Activated CD4-positive, alpha-beta memory T cell treated with anti-CD3 and anti-CD28 coated beads for 36 hours (primary cell): ENCODE data around the gene ENOX1. TPM values are rescaled to one million over a fixed set of nuclear protein-coding genes. Genes with fewer than 3 reads are reported as not detected.

Source experiments
- CTCF ChIA-PET: fragments of 350-600 bp; sonication (Branson Sonifier 250); formaldehyde crosslinking; loops from one replicate; lab custom pipeline; 2021; ENCODE audit warnings: antibody characterized with exemption, inconsistent platforms; lab: Charles Lee
- POLR2A ChIA-PET: fragments of 350-600 bp; sonication (Branson Sonifier 250); formaldehyde crosslinking; loops from one replicate; lab custom pipeline; 2021; ENCODE audit warnings: antibody characterized with exemption; lab: Charles Lee
- DNase-seq: peaks from one replicate; pipeline ENCODE4 v3.0.0-alpha.2; 2020
- H3K27ac Mint-ChIP-seq: one replicate; pipeline ENCODE4 v1.8.0; 2021; ENCODE audit warnings: mixed read lengths
- H3K27me3 Mint-ChIP-seq: one replicate; pipeline ENCODE4 v1.8.0; 2021; ENCODE audit warnings: mixed read lengths
- H3K36me3 Mint-ChIP-seq: one replicate; pipeline ENCODE4 v1.8.0; 2021; ENCODE audit warnings: mixed read lengths
- H3K4me1 Mint-ChIP-seq: one replicate; pipeline ENCODE4 v1.8.0; 2021; ENCODE audit warnings: low read depth, mixed read lengths
- H3K4me3 Mint-ChIP-seq: one replicate; pipeline ENCODE4 v1.8.0; 2021; ENCODE audit warnings: mild to moderate bottlenecking, mixed read lengths
- H3K9me3 Mint-ChIP-seq: one replicate; pipeline ENCODE4 v1.8.0; 2021; ENCODE audit warnings: mixed read lengths
- intact Hi-C: fragments of 100-400 bp; cut with micrococcal nuclease; formaldehyde crosslinking; loops from one replicate; pipeline ENCODE4 v1.15.1; 2023
- total RNA-seq, 2 experiments: library from RNA; stranded (reverse); gene quantifications; one replicate each; pipeline ENCODE4 v1.2.3, GENCODE V29; 2021

ENOX1 gene
- total RNA-seq, 2 experiments from 2014 or later: 0.44 to 0.45 TPM

DNA sequence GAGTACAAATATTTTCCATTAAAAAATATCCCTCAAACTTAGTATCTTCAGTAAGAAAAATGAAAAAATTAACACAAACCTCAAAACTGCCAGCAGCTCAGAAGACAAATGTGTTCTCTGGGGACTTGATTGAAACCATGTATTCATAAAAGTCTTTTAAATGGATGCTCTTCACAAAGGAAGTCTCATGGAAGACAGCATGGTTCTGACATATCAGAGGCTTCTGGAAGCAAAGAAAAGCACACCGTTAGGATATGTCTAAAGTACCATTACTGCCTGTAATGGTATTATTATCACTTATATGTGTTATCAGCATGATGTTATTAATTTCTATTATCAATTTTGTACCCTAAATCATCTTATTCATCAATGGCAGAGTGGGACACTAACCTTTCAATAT is 302.8 kb downstream of the ENOX1 start:
- H3K27ac Mint-ChIP-seq: no peak overlapping the region
- H3K4me3 Mint-ChIP-seq: no peak overlapping the region
- POLR2A ChIA-PET: no interaction called here
- no peak for DNase-seq
- H3K4me1 Mint-ChIP-seq: peaks cover 15% of the 10 kb centered on the region
- no peaks in the 10 kb centered on the region for H3K36me3 Mint-ChIP-seq
- no peaks in the 10 kb centered on the region for H3K9me3 Mint-ChIP-seq
- intact Hi-C loops: no loop called here
- H3K27me3 Mint-ChIP-seq: no peaks in the 10 kb centered on the region
- CTCF ChIA-PET: no interaction called here

DNA sequence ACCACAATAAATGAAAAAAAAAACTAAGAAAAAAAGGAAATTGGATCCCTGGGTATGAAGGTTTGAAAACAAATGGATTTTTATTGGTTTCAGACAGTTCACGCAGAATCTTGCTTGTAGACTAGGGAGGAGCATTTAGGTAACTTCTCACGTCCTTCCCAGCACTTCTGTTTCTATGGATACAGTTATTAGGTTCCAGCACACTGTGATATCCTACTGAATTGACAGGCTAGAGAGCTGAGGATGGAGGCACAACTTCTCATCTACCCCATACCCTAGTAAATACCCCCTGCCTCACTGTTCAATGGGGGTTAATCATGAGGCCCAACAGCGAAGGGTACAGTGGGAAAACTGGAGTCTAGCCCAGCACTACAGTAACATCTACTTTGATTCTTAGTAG is 304.1 kb downstream of the ENOX1 start:
- H3K36me3 Mint-ChIP-seq: no peaks in the 10 kb centered on the region
- intact Hi-C loops: no loop called here
- H3K27ac Mint-ChIP-seq: no peak overlapping the region
- H3K9me3 Mint-ChIP-seq: no peaks in the 10 kb centered on the region
- DNase-seq: no peak
- ChIA-PET POLR2A (no interaction called here), CTCF (no interaction called here)
- H3K4me3 Mint-ChIP-seq: no peak overlapping the region
- no peaks in the 10 kb centered on the region for H3K27me3 Mint-ChIP-seq
- H3K4me1 Mint-ChIP-seq: peaks cover 15% of the 10 kb centered on the region

DNA sequence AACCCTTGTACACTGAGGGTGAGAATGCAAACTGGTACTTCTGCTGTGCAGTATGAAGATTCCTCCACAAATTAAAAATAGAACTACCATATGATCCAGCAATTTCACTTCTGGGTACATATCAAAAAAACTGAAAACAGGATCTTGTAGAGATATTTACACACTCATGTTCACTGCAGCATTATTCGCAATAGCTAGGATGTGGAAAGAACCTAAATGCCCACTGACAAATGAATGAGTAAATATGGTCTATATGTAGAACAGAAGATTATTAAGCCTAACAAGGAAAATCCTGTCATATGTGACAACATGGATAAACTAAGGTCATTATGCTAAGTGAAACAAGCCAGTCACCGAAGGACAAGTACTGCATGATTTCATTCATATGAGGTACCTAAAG is 304.7 kb downstream of the ENOX1 start:
- H3K9me3 Mint-ChIP-seq: no peaks in the 10 kb centered on the region
- intact Hi-C loops: no loop called here
- H3K27ac Mint-ChIP-seq: no peak overlapping the region
- H3K4me3 Mint-ChIP-seq: no peak overlapping the region
- no peaks in the 10 kb centered on the region for H3K36me3 Mint-ChIP-seq
- ChIA-PET POLR2A (no interaction called here), CTCF (no interaction called here)
- H3K27me3 Mint-ChIP-seq: no peaks in the 10 kb centered on the region
- DNase-seq: no peak
- peaks cover 15% of the 10 kb centered on the region for H3K4me1 Mint-ChIP-seq

DNA sequence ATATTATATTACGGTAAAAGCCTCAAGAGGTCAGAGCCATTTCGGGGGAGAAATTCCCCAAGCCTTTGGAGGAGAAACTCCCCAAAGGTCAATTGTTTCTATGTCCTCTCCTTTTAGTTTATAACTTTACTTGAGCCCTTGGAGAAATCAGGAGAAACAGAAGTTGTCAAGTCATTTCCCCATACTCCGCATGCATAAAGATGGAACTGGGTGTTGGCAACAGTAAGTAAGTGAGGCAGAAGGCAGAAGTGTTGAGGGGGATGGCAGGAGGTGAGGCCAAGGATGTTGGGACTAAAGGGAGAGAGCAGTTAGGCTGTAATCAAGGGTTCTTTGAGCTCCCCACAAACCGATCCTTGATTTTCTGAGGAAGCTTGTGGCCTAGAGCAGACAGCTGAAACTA is 307.9 kb downstream of the ENOX1 start:
- ChIA-PET CTCF (no interaction called here), POLR2A (no interaction called here)
- no peaks in the 10 kb centered on the region for H3K36me3 Mint-ChIP-seq
- no peak overlapping the region for H3K4me3 Mint-ChIP-seq
- no peaks in the 10 kb centered on the region for H3K9me3 Mint-ChIP-seq
- no peak for DNase-seq
- intact Hi-C loops: no loop called here
- H3K27ac Mint-ChIP-seq: no peak overlapping the region
- H3K4me1 Mint-ChIP-seq: peaks cover 2% of the 10 kb centered on the region
- H3K27me3 Mint-ChIP-seq: no peaks in the 10 kb centered on the region

DNA sequence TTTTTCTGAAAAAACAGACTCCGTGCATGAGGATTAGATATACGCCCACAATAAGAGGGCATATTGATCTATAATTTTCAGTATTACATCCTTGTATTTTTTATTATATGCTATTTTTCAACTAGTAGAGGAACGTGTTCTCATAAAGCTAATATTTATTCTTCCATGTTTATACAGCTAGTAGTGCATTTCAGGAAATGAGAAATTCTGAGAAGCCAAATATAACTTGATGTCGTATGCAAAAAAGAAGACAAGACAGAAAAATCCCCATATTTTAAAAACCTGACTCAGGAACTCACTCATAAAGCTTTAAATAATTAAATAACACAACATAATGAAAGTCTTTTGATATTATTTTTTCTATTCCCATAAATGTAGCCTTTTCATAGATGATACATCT is 308.6 kb downstream of the ENOX1 start:
- no peaks in the 10 kb centered on the region for H3K9me3 Mint-ChIP-seq
- no peaks in the 10 kb centered on the region for H3K4me1 Mint-ChIP-seq
- H3K4me3 Mint-ChIP-seq: no peak overlapping the region
- no peaks in the 10 kb centered on the region for H3K27me3 Mint-ChIP-seq
- ChIA-PET CTCF (no interaction called here), POLR2A (no interaction called here)
- no peak overlapping the region for H3K27ac Mint-ChIP-seq
- DNase-seq: no peak
- no peaks in the 10 kb centered on the region for H3K36me3 Mint-ChIP-seq
- intact Hi-C loops: no loop called here

DNA sequence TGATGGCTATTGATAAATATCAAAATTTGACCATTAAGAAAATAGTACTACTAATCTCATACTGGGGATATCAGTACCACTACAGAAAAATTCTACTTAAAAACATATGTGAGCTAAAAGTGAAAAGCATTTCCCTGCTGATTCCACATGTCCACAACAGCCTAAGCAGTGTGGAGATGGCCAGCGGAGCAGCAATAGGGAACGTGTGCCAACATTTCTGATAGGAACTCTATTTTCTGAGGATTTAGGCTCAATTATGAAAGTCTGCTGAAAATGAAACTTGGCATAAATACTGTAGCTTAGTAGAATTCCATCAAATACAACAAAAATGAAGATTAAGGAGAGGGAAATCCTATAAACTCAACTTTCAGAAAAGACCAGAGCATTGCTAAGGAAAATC is 311.6 kb downstream of the ENOX1 start:
- Mint-ChIP-seq H3K4me1 (no peaks in the 10 kb centered on the region), H3K4me3 (no peak overlapping the region), H3K27ac (no peak overlapping the region), H3K9me3 (no peaks in the 10 kb centered on the region), H3K36me3 (no peaks in the 10 kb centered on the region), H3K27me3 (peaks cover 6% of the 10 kb centered on the region)
- ChIA-PET CTCF (no interaction called here), POLR2A (no interaction called here)
- no peak for DNase-seq
- intact Hi-C loops: no loop called here

DNA sequence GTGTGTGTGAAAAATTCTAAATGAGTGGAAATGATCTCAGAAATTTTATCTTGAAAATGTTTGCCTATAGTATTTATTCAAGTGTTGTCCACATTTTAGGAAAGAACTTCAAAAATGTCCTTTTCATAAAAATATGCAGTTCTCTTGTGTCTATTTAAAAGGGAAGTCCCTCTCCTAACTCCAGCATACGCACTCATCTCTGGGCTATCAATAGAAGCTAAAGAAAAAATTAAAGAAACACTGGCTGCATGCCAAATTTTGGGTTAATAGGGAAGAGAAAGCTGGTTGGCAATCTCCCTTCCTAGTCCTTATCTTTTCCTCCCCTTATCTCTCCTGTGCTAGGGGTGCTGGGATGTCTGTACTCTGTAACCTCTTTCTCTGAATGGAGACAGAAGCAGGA is 313.3 kb downstream of the ENOX1 start:
- ChIA-PET POLR2A (no interaction called here), CTCF (no interaction called here)
- DNase-seq: no peak
- intact Hi-C loops: no loop called here
- no peak overlapping the region for H3K4me3 Mint-ChIP-seq
- no peak overlapping the region for H3K27ac Mint-ChIP-seq
- H3K4me1 Mint-ChIP-seq: no peaks in the 10 kb centered on the region
- H3K9me3 Mint-ChIP-seq: no peaks in the 10 kb centered on the region
- H3K36me3 Mint-ChIP-seq: no peaks in the 10 kb centered on the region
- peaks cover 6% of the 10 kb centered on the region for H3K27me3 Mint-ChIP-seq

DNA sequence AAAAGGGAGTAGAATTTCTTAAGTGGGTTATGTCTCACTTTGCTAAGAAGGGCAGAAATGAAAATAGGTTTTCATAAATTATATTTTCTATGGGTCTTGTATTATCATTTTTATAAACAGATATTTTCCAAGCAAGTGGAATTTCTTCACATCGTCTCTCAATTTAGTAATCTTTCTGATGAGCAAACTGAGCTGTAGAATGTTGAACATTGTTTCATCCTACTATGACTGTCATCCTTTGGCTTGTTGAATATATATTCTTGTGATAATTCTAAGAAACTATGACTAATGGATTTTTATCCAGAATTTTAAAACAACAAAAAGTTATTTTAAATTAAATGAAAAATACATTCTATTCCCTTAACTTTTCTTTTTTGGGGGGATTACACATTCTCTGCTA is 313.8 kb downstream of the ENOX1 start:
- POLR2A ChIA-PET: no interaction called here
- H3K4me3 Mint-ChIP-seq: no peak overlapping the region
- intact Hi-C loops: no loop called here

DNA sequence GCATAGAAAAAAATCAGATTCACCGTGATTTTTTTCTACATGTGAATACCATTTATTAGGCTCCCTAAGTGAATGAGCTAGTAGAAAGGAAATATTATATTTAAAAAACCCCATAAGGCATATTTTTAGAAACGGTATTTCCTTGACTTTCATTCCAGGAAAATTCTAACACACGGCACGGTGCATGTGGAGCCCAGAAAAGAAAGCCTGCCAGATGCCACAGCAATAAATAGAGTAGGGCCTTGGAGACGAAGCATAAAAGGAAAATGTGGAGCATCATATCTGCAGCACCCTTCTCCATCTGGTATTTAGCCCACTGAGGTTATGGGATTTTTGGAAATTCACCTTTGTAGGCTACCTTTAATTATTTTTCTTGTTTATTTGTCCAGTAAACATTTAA is 314.4 kb downstream of the ENOX1 start:
- intact Hi-C loops: no loop called here
- POLR2A ChIA-PET: no interaction called here
- H3K27ac Mint-ChIP-seq: no peak overlapping the region
- H3K27me3 Mint-ChIP-seq: peaks cover 6% of the 10 kb centered on the region
- no peaks in the 10 kb centered on the region for H3K9me3 Mint-ChIP-seq
- CTCF ChIA-PET: no interaction called here
- H3K4me3 Mint-ChIP-seq: no peak overlapping the region
- no peaks in the 10 kb centered on the region for H3K36me3 Mint-ChIP-seq
- H3K4me1 Mint-ChIP-seq: no peaks in the 10 kb centered on the region
- no peak for DNase-seq

More for the DNA sequence above, 313.8 kb downstream of the ENOX1 start:
- no peak overlapping the region for H3K27ac Mint-ChIP-seq
- H3K9me3 Mint-ChIP-seq: no peaks in the 10 kb centered on the region
- CTCF ChIA-PET: no interaction called here
- H3K36me3 Mint-ChIP-seq: no peaks in the 10 kb centered on the region
- peaks cover 6% of the 10 kb centered on the region for H3K27me3 Mint-ChIP-seq
- no peak for DNase-seq
- no peaks in the 10 kb centered on the region for H3K4me1 Mint-ChIP-seq

DNA sequence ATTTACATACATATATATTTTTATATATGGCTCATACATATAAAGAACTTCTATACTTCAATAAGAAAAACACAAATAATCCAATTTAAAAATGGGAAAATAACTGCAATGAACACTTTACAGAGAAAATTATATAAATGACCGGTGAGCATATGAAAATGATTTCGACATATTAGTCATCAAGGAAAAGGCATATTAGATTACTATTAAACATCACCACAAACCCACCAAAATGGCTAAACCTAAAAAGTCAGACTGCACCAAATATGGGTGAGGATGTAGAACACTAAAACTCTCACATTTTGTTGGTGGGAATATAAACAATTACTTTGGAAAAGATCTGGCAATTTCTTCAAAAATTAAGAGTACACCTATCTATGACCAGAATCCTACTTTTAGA is 316.2 kb downstream of the ENOX1 start:
- peaks cover 6% of the 10 kb centered on the region for H3K27me3 Mint-ChIP-seq
- H3K36me3 Mint-ChIP-seq: no peaks in the 10 kb centered on the region
- intact Hi-C loops: no loop called here
- no peak overlapping the region for H3K4me3 Mint-ChIP-seq
- H3K9me3 Mint-ChIP-seq: no peaks in the 10 kb centered on the region
- no peaks in the 10 kb centered on the region for H3K4me1 Mint-ChIP-seq
- ChIA-PET CTCF (no interaction called here), POLR2A (no interaction called here)
- H3K27ac Mint-ChIP-seq: no peak overlapping the region
- no peak for DNase-seq

DNA sequence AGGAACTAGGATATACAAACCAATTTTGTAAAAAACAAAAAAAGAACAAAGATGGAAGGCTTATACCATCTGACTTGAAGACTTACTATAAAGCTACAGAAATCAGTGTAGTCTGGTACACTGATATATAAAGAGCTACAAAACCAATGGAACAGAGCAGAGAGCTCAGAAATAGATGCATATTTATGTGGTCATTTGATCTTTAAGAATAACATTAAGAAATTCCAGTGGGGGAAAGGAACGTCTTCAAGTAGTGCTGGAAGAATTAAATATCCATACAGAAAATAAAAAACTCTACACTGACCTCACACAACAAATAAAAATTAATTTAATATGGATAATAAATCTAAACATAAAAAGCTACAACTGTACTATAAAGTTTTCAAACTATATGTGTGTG is 317.0 kb downstream of the ENOX1 start:
- intact Hi-C loops: no loop called here
- H3K36me3 Mint-ChIP-seq: no peaks in the 10 kb centered on the region
- peaks cover 6% of the 10 kb centered on the region for H3K27me3 Mint-ChIP-seq
- no peak for DNase-seq
- ChIA-PET POLR2A (no interaction called here), CTCF (no interaction called here)
- no peak overlapping the region for H3K4me3 Mint-ChIP-seq
- H3K27ac Mint-ChIP-seq: no peak overlapping the region
- no peaks in the 10 kb centered on the region for H3K4me1 Mint-ChIP-seq
- no peaks in the 10 kb centered on the region for H3K9me3 Mint-ChIP-seq

DNA sequence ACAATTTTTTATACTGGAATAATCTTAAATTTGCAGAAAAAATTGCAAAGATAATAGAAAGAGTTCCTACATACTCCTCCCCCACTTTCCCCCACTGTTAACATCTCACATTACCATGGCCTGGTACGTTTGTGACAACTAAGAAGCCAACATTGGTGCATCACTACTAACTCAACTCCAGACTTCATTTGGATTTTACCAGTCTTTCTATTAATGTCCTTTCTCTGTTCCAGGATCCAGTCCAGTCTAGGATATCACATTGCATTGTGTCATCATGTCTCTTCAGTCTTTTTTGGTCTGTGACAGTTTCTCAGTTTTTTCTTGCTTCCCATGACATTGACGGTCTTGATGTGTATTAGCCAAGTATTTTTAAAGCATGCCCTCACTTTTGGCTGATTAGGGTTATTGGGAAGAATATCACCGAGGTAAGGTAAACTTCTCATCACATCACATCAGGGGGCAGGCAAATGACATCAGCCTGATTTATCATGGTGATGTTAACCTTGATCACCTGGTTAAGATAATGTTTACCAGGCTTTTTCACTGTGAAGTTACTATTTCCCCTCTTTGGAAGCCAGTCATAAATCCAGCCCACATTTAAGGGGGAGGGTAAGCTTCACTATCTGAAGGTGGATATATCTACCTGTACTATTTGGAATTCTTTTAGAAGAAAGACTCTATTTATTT is 322.1 kb downstream of the ENOX1 start:
- H3K27ac Mint-ChIP-seq: no peak overlapping the region
- H3K27me3 Mint-ChIP-seq: no peaks in the 10 kb centered on the region
- H3K4me1 Mint-ChIP-seq: no peaks in the 10 kb centered on the region
- ChIA-PET CTCF (interaction anchor here (0.6 kb wide), 1 partner anchor 726 kb away, joined by 3 read pairs; no protein-coding TSS in a partner anchor), POLR2A (no interaction called here)
- intact Hi-C loops: no loop called here
- DNase-seq: no peak
- no peaks in the 10 kb centered on the region for H3K9me3 Mint-ChIP-seq
- H3K4me3 Mint-ChIP-seq: no peak overlapping the region
- H3K36me3 Mint-ChIP-seq: no peaks in the 10 kb centered on the region

DNA sequence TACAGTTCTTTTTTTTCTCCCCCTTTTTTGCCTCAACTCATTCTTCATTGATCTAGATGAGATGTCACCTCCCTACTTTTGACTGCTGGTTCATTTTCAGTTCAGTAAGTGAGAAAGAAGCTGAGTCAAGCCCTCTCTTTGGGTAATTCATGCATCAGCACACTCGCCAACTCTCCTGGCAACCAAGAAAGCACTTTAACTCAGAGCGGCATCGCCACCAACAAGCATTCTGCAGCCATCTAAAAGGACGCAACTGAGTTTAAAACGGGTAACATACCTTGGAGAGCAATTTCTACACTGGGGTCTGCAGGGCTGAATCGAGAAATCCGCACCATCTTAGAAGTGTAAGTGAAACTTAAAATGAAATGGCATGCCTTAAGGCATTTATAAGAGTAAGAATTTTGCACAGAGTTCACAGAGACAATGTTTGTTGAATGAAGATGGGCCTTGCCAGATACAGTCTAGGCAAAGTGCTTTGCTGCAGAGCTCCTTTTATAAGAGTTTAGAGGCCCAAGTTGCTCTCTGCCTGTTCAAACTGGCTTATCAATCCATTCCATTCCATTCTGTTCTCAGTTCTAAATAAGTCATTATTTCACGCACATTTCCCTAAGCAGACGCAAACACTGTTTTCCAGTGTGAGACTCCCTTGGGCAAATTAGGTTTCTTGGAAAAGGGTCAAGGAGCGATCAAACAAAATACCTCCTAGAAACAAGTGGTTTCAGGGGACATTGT is 338.0 kb downstream of the ENOX1 start:
- peaks cover 5% of the 10 kb centered on the region for H3K27me3 Mint-ChIP-seq
- no peak for DNase-seq
- H3K36me3 Mint-ChIP-seq: no peaks in the 10 kb centered on the region
- no peaks in the 10 kb centered on the region for H3K4me1 Mint-ChIP-seq
- CTCF ChIA-PET: no interaction called here
- H3K27ac Mint-ChIP-seq: no peak overlapping the region
- intact Hi-C loops: no loop called here
- no peak overlapping the region for H3K4me3 Mint-ChIP-seq
- no peaks in the 10 kb centered on the region for H3K9me3 Mint-ChIP-seq
- POLR2A ChIA-PET: no interaction called here
